MM.1S (cell line): ENCODE data around the gene LBX1.

ENCODE experiments used
- CTCF ChIP-seq: fragments of 300-600 bp; sonication (generic); IDR thresholded peaks from 2 replicates; pipeline ENCODE4 v1.5.1; 2016; ENCODE audit warnings: antibody characterized with exemption, low read length, mixed read lengths
- EZH2phosphoT487 ChIP-seq: fragments of 300-600 bp; sonication (generic); IDR thresholded peaks from 2 replicates; pipeline ENCODE4 v1.6.1; 2018; ENCODE audit warnings: antibody characterized with exemption, low read length

GRCh38 chr10:101219139-101219945, 9.9 kb downstream of the LBX1 start:
- TF ChIP-seq CTCF: no peak
- TF ChIP-seq EZH2phosphoT487: no peak
